OCI-LY7 (cell line): ENCODE results near the gene INSYN2B.

Experiments
- CTCF ChIP-seq: fragments of 200-600 bp; sonication (generic); conservative IDR thresholded peaks from 2 replicates; pipeline ENCODE4 v1.5.1; 2014; ENCODE audit warnings: mild to moderate bottlenecking, antibody characterized with exemption, low read length, moderate library complexity, mixed read lengths
- EZH2phosphoT487 ChIP-seq: fragments of 200-600 bp; sonication (generic); IDR thresholded peaks from 2 replicates; pipeline ENCODE4 v1.6.1; 2018; ENCODE audit warnings: low read depth, borderline replicate concordance, mild to moderate bottlenecking, mixed run types, antibody characterized with exemption, low read length, moderate library complexity, mixed read lengths

DNA sequence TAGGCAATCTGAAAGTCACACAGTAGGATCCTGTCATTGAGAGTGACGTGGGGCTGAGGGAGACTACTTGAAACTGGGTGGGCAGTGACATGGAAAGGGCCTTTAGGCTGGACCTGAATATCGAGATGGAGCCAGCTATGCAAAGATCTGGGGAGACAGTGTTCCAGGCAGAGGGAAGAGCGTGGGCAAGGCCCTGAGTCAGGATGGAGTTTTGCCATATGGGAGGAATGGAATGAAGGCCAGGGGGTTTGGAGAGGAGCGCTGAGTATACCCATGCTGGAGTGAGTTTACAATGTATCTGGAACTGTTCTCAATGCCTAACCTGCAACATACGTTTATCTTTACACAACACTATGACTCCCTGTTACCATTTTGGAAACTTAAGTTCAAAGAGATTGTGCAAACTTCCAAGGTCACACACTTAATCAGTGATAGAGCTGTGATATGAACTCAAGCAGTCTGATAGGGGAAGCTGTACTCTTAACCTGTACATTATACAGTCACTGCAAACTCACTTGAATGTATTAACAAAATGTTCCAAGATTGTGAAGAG lies 33.5 kb downstream of the INSYN2B start:
- TF ChIP-seq CTCF: no peak
- TF ChIP-seq EZH2phosphoT487: no peak
